IMR-90 (cell line): ENCODE data around the gene KCTD4. TPM values are rescaled to one million over a fixed set of nuclear protein-coding genes. Genes with fewer than 3 reads are reported as not detected.

Source experiments
- ATAC-seq: fragments of 200-7000 bp; cut with Tn5 transposase; 2 replicates; pipeline ENCODE4 v1.9.1; 2020; ENCODE audit warnings: low read depth, mild to moderate bottlenecking, moderate library complexity
- BruUV-seq: library from RNA; stranded (reverse); fragments of 400-500 nt; replicated peaks from 2 replicates; lab custom pipeline; 2021; lab: Mats Ljungman, UMichigan
- CTCF ChIA-PET: fragments of 300-600 bp; formaldehyde crosslinking; extraction: SDS; loops from one replicate; lab custom pipeline; 2021; ENCODE audit warnings: antibody characterized with exemption; lab: Yijun Ruan, JAX
- POLR2A ChIA-PET: fragments of 300-600 bp; sonication (Branson Sonifier 250); formaldehyde crosslinking; loops from one replicate; lab custom pipeline; 2022; ENCODE audit warnings: antibody characterized with exemption; ENCODE audit not compliant: unreplicated experiment; lab: Charles Lee
- DNase-seq: peaks from one replicate; pipeline ENCODE4 v3.0.0; 2013
- H2AFZ ChIP-seq: replicated peaks from 2 replicates; pipeline ENCODE3; 2013; ENCODE audit warnings: low read length, mild to moderate bottlenecking; ENCODE audit not compliant: poor library complexity
- H2AK5ac ChIP-seq: 2 replicates; pipeline ENCODE4 v1.6.1; 2013; ENCODE audit warnings: low read depth, low read length, inconsistent platforms
- H2AK9ac ChIP-seq: replicated peaks from 2 replicates; pipeline ENCODE3; 2013; ENCODE audit warnings: mild to moderate bottlenecking, low read depth, low read length, moderate library complexity; ENCODE audit not compliant: poor library complexity
- H2BK120ac ChIP-seq: 2 replicates; pipeline ENCODE4 v1.6.1; 2013; ENCODE audit warnings: low read depth, low read length, inconsistent platforms
- H2BK15ac ChIP-seq: 3 replicates; pipeline ENCODE4 v1.6.1; 2013; ENCODE audit warnings: low read depth, low read length, inconsistent platforms
- H2BK20ac ChIP-seq: 2 replicates; pipeline ENCODE4 v1.6.1; 2013; ENCODE audit warnings: low read depth, mild to moderate bottlenecking, inconsistent platforms, low read length, moderate library complexity
- H2BK5ac ChIP-seq: 2 replicates; pipeline ENCODE4 v1.6.1; 2013; ENCODE audit warnings: mild to moderate bottlenecking, low read depth, low read length, inconsistent platforms; ENCODE audit not compliant: poor library complexity, severe bottlenecking
- H3K14ac ChIP-seq: replicated peaks from 2 replicates; pipeline ENCODE4 v1.6.1; 2013; ENCODE audit warnings: low read depth, low read length, inconsistent platforms
- H3K18ac ChIP-seq: 2 replicates; pipeline ENCODE4 v1.6.1; 2013; ENCODE audit warnings: low read depth, low read length, control low read depth
- H3K23ac ChIP-seq: 2 replicates; pipeline ENCODE4 v1.6.1; 2013; ENCODE audit warnings: low read depth, low read length, inconsistent platforms
- H3K27ac ChIP-seq: 2 replicates; pipeline ENCODE4 v1.5.1; 2013; ENCODE audit warnings: mild to moderate bottlenecking, control low read depth, low read length; ENCODE audit not compliant: insufficient read depth
- H3K27me3 ChIP-seq: 2 replicates; pipeline ENCODE4 v1.6.1; 2013; ENCODE audit warnings: low read length; ENCODE audit not compliant: control insufficient read depth, insufficient read depth
- H3K36me3 ChIP-seq: 2 replicates; pipeline ENCODE4 v1.6.1; 2013; ENCODE audit warnings: low read length, mixed read lengths; ENCODE audit not compliant: control insufficient read depth, insufficient read depth
- H3K4ac ChIP-seq: 2 replicates; pipeline ENCODE4 v1.6.1; 2013; ENCODE audit warnings: low read depth, low read length, inconsistent platforms
- H3K4me1 ChIP-seq: 2 replicates; pipeline ENCODE4 v1.6.1; 2013; ENCODE audit warnings: low read length, mixed read lengths; ENCODE audit not compliant: control insufficient read depth, insufficient read depth
- H3K4me2 ChIP-seq: 2 replicates; pipeline ENCODE4 v1.6.1; 2013; ENCODE audit warnings: low read depth, mild to moderate bottlenecking, control low read depth, low read length, moderate library complexity
- H3K4me3 ChIP-seq: 2 replicates; pipeline ENCODE4 v1.5.1; 2013; ENCODE audit warnings: low read depth, mild to moderate bottlenecking, control low read depth, low read length, moderate library complexity; ENCODE audit not compliant: insufficient read depth
- H3K56ac ChIP-seq: 2 replicates; pipeline ENCODE4 v1.6.1; 2013; ENCODE audit warnings: low read length, inconsistent platforms; ENCODE audit not compliant: insufficient read depth; ENCODE audit errors: extremely low read depth
- H3K79me1 ChIP-seq, 2 experiments: 2 replicates each; pipeline ENCODE4 v1.6.1; 2013; ENCODE audit warnings: low read length in 2 of 2, inconsistent platforms in 1 of 2, low read depth in 1 of 2
- H3K9ac ChIP-seq: 2 replicates; pipeline ENCODE4 v1.6.1; 2013; ENCODE audit warnings: low read depth, low read length, control low read depth
- H3K9me1 ChIP-seq: 2 replicates; pipeline ENCODE4 v1.6.1; 2013; ENCODE audit warnings: low read length, inconsistent platforms; ENCODE audit not compliant: insufficient read depth
- H3K9me3 ChIP-seq: 2 replicates; pipeline ENCODE4 v1.6.1; 2013; ENCODE audit warnings: low read length; ENCODE audit not compliant: control insufficient read depth, insufficient read depth
- H4K20me1 ChIP-seq: 2 replicates; pipeline ENCODE4 v1.6.1; 2013; ENCODE audit warnings: low read length, inconsistent platforms; ENCODE audit not compliant: insufficient read depth
- H4K5ac ChIP-seq: 2 replicates; pipeline ENCODE4 v1.6.1; 2013; ENCODE audit warnings: mild to moderate bottlenecking, low read depth, low read length, control low read depth
- H4K8ac ChIP-seq, 2 experiments: 2 replicates each; pipeline ENCODE4 v1.6.1; 2013; ENCODE audit warnings: low read depth in 2 of 2, low read length in 2 of 2, control low read depth in 1 of 2, inconsistent platforms in 1 of 2
- H4K91ac ChIP-seq: 2 replicates; pipeline ENCODE4 v1.6.1; 2013; ENCODE audit warnings: low read depth, low read length, inconsistent platforms; ENCODE audit not compliant: insufficient read depth
- CEBPB ChIP-seq: IDR thresholded peaks from 2 replicates; pipeline ENCODE4 v1.6.1; 2012; ENCODE audit warnings: low read depth, low read length, improper control_type of control experiment
- MAFK ChIP-seq: IDR thresholded peaks from 2 replicates; pipeline ENCODE4 v1.6.1; 2012; ENCODE audit warnings: low read depth, low read length, improper control_type of control experiment
- RAD21 ChIP-seq: IDR thresholded peaks from 2 replicates; pipeline ENCODE4 v1.6.1; 2012; ENCODE audit warnings: low read length, improper control_type of control experiment
- dilution Hi-C: fragments of 300-500 bp; cut with HindIII; formaldehyde crosslinking; loops from one replicate; pipeline ENCODE4 v1.14.3; 2018; ENCODE audit warnings: low sequenced_read_pairs; ENCODE audit not compliant: unreplicated experiment
- in situ Hi-C: fragments of 300-500 bp; cut with MboI; formaldehyde crosslinking; loops from 3 replicates; pipeline ENCODE4 v1.14.3; 2019; ENCODE audit warnings: low sequenced_read_pairs, inconsistent platforms, mixed read lengths
- intact Hi-C: fragments of 100-400 bp; cut with micrococcal nuclease; formaldehyde crosslinking; loops from 2 replicates; pipeline ENCODE4 v1.10.0; 2022
- polyA plus RNA-seq, 3 experiments: library from polyadenylated mRNA; depleted of rRNA; stranded (reverse); fragments of >200 nt; gene quantifications; 2 replicates each; pipeline ENCODE4 v1.2.3, GENCODE V29; 2012; ENCODE audit warnings: low replicate concordance in 1 of 3
- total RNA-seq: library from RNA; depleted of rRNA; stranded (reverse); fragments of >200 nt; gene quantifications from 2 replicates; pipeline ENCODE4 v1.2.3, GENCODE V29; 2012

KCTD4 gene
- total and polyA plus RNA-seq, 2 of the 4 experiments (the other 2 are of a cell fraction), result 0.53 to 0.72 TPM

- in situ Hi-C loops (no loop called here), dilution Hi-C loops (no loop called here), intact Hi-C loops (loop anchor here (5.0 kb wide), 2 partner anchors 33 to 73 kb away; no protein-coding TSS in a partner anchor)
- no peak overlapping the region for H2AK5ac ChIP-seq
- peak overlapping the region; percentile 61; the same call in 1 of the 2 replicates for H3K18ac ChIP-seq
- H2BK5ac ChIP-seq, result peak overlapping the region; percentile 61
- peaks cover 26 to 39% of the 10 kb centered on the region in 2 experiments for H3K79me1 ChIP-seq
- no peak overlapping the region for H3K4me3 ChIP-seq
- peak overlapping the region; percentile 14; the same call in 1 of the 2 replicates for H3K23ac ChIP-seq
- DNase-seq (peak; percentile 62), ATAC-seq (no peak)
- no peak overlapping the region for H3K56ac ChIP-seq
- no peak overlapping the region; the same call in 1 of the 2 replicates for H3K4ac ChIP-seq
- H4K20me1 ChIP-seq, result no peaks in the 10 kb centered on the region
- H2BK120ac ChIP-seq, result no peak overlapping the region
- peak overlapping the region in 1 of 2 experiments; percentile 50; a peak in 1 of 4 replicates for H4K8ac ChIP-seq
- CTCF ChIA-PET, result interaction anchor here (0.6 kb wide), 1 partner anchor 279 kb away, joined by 3 read pairs; no protein-coding TSS in a partner anchor
- no peak overlapping the region for H3K14ac ChIP-seq
- H3K27ac ChIP-seq, result peak overlapping the region; percentile 20; the same call in 1 of the 2 replicates
- no TSS peak for BruUV-seq
- H3K9ac ChIP-seq, result no peak overlapping the region
- POLR2A ChIA-PET, result no interaction called here
- no peaks in the 10 kb centered on the region for H3K27me3 ChIP-seq
- 0 out of 3 replicates have a peak overlapping the region, but pooled peaks have one; percentile 3 for H2BK15ac ChIP-seq
- peak; percentile 70 for TF ChIP-seq CEBPB
- TF ChIP-seq RAD21, result no peak
- TF ChIP-seq MAFK, result no peak
- no peak overlapping the region for H4K91ac ChIP-seq
- peaks cover 3% of the 10 kb centered on the region for H3K9me1 ChIP-seq
- H2AFZ ChIP-seq, result no peak overlapping the region
- H3K36me3 ChIP-seq, result peaks cover 5% of the 10 kb centered on the region
- no peak overlapping the region for H3K4me2 ChIP-seq
- H2BK20ac ChIP-seq, result 0 out of 2 replicates have a peak overlapping the region, but pooled peaks have one; percentile 5
- H3K4me1 ChIP-seq, result peaks cover 17% of the 10 kb centered on the region
- peak overlapping the region; percentile 39; the same call in 1 of the 2 replicates for H4K5ac ChIP-seq
- no peaks in the 10 kb centered on the region for H3K9me3 ChIP-seq
- no peak overlapping the region for H2AK9ac ChIP-seq
Measured at GRCh38 chr13:45209229-45209628, 8.4 kb upstream of the KCTD4 start.
